Bone marrow (tissue), 2 donors: ENCODE results near the gene VWA7.
A peak's percentile ranks its signal among the peaks of the same experiment; 100 is the strongest.

Experiments used
- DNase-seq, 2 donors: peaks; one replicate each; lab custom pipeline; 2025; lab: John Stamatoyannopoulos, UW

VWA7 gene

GRCh38 chr6:31778999-31779885 lies 2.1 kb upstream of the VWA7 start:
- no peak for DNase-seq

GRCh38 chr6:31778193-31778592 lies 1.1 kb upstream of the VWA7 start:
- DNase-seq = no peak

- DNase-seq = no peak
Observed at GRCh38 chr6:31777667-31778050, 531 bp upstream of the VWA7 start.

- DNase-seq = no peak
Observed at GRCh38 chr6:31776485-31776988, 591 bp downstream of the VWA7 start.

GRCh38 chr6:31775633-31776484 lies 1.3 kb downstream of the VWA7 start:
- no peak for DNase-seq

GRCh38 chr6:31775184-31775583 lies 1.9 kb downstream of the VWA7 start:
- DNase-seq = no peak

GRCh38 chr6:31771992-31772358 lies 5.2 kb downstream of the VWA7 start:
- DNase-seq = no peak

GRCh38 chr6:31770860-31771259 lies 6.3 kb downstream of the VWA7 start:
- DNase-seq = no peak

- peak; percentile 54 to 79 for DNase-seq
Observed at GRCh38 chr6:31769684-31770371, 7.3 kb downstream of the VWA7 start.

GRCh38 chr6:31768363-31769257 lies 8.5 kb downstream of the VWA7 start:
- no peak for DNase-seq

GRCh38 chr6:31767096-31767645 lies 10.0 kb downstream of the VWA7 start:
- no peak for DNase-seq

DNA sequence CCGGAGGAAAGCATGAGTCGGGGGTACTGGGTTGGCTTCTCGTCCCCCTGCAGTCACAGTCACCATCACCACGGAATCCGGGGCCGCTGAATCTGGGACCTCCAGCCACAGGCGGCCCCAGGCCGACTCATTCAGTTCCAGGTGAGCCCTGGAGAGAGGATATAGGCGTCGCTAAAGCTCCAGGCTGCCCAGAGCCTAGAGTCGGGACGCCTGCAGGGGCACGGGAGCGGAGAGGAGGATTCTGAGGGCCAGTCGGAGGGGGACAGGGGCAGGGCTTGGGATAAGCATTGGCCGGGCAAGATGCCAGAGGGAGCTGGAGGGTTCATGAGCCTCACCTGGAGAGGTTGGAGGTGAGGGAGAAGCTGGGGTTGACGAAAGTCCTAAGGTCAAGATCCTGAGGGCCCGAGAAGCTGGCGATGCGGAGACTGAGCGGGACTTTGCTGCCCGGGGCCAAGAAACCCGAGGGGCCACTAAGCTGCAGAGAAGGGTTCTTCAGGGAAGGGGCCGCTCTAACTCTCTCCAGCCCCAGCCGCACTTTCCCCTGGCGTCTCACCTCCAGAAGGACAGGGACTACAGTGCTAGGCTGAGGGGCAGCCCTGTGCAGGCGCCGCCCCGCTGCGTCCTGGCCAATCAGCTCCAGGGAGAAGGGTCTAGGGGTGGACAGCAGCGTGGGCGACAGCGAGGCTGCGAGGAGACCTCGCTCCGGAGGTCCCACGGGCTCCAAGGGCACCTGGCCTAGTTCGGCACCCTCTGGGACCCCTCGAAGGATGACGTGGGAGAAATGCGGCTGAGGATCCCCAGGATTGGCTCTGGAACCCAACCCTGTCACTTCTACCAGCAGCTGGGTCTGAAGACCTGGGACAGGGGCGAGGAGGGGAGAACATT lies 11.0 kb downstream of the VWA7 start:
- DNase-seq = no peak

DNA sequence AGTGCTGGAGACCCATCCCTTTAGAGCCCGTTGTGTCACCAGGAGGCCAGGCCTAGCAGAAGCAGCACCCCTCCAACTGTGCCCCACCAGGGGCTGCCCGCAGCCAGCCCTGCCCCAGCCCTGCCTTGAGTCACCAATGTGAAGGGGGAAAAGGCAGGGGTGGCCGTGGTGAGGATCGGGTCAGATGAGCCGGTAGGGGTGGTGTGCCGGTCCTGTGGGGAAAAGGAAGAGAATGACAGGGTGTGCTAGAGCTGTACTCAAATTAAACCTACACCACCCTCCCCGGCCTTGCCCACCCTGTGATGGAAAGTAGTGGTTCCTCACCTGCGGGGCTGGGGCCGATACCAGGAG lies 11.6 kb downstream of the VWA7 start:
- no peak for DNase-seq

DNA sequence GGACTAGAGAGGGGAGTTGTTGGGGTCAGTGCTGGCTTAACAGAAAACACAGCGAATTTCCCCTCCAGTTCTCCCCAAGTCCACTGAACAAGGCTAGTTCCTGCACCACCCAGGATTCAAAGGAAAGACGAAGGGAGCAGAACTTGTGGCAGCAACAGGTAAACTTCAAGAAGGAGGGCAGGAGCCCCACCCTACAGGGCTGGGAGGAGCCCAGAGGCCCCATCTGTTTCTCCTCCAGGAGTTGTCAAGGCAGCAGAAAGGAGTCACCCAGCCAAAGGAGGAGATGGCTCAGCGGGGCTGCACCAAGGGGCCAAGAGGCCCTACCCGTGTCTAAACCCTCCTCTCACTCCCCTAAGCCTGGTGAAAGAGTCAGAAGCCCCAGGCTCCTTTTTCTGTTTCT lies 12.9 kb downstream of the VWA7 start:
- DNase-seq = no peak

DNA sequence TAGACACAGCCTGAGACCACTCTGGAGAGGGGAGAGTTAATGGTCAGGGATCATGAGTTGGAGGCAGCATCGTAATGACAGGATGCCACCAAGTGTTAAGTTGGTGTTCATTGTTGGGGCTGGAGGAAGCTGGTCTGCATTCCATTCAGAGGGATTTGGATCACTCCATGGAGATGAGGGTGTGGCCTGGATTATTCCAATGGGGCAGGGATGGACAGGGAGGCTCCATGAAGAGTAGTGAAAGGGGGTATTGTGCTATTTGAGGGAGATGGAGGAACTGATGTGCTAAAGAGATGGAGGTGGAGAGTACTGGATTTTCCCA lies 13.5 kb downstream of the VWA7 start:
- no peak for DNase-seq

DNA sequence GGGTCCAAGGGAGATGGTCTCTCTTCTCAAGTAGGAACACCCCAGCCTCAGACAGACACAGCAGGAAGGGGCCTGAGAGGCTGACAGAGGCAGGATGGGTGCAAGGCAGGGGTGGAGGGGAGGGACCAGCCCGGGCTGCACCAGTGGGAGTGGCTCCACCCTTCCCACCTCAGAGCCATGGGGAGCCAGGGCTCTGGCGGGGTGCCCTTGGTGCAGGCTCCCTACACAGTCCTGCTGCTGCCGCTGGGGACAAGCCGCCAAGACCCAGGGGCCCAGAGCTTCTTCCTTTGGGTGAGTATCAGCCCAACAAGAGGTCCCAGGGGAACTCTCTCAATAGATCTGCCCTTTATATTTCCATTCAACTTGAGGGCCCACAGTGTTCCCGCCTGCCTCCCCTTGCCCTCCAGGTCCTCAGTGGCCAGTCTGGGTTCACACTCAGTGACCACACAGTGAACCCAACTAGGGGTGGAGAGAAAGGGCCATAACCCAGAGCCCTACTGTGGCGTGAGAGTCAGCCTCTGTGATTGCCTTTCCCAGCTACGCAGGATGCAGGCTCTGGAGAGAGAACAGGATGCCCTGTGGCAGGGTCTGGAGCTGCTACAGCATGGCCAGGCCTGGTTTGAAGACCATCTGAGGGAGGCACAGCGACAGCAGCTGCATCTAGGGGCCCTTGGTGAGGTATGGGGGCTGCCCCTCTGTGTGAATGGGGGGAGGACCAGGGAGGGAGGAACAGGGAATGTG lies 14.1 kb downstream of the VWA7 start:
- DNase-seq = no peak

DNA sequence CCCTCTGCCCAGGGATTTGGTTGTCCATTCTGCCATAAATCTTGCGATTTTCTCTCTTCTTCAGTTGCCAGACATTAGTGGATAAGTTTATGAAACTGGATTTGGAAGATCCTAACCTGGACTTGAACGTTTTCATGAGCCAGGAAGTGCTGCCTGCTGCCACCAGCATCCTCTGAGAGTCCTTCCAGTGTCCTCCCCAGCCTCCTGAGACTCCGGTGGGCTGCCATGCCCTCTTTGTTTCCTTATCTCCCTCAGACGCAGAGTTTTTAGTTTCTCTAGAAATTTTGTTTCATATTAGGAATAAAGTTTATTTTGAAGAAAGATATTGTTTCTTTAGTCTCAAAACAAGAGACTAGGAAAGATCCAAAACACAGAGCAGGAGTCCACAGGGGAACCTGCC lies 14.8 kb downstream of the VWA7 start, which contains the start of gene SAPCD1:
Gene SAPCD1, plus strand, starts transcription at position 301 of the 400 bp plus-strand sequence. CDS start 399 bp downstream, outside the sequence.
- no peak for DNase-seq

DNA sequence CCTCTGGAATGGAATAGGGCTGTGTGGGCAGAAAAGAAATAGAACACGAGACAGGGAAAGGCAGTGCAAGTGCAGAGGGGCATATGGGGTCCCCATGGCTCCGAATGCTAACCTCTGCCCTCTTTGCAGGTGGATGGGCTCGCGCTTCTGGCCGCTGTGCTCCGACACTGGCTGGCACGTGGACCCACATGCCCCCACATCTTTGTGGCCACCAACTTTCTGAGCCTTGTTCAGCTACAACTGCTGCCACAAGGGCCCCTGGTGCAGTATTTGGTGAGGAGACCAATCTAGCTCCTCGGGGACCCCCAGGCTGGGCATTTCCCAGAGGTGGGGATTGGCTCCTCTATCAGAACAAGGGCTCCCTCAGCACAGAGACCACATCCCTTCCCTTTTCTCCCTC lies 15.8 kb downstream of the VWA7 start:
- no peak for DNase-seq

DNA sequence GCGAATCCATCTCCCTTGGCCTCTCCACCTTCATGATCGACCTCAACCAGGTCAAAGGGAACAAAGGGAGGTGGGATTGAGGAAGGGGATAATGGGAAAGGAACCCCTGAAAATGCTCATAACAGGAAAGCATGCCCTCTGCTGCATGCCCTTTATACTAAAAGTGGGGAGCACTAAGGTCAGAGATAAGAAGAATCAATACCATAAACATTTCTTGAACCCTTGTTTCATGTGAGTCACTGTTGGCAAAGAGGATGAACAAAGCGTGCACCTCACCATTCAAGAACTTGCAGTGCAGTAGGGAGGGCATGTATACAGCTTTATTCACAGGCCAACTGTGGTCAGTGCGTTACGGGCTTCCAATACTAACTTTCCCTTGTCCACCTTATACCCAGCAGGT lies 16.3 kb downstream of the VWA7 start:
- no peak for DNase-seq
